SK-N-SH (cell line): Measurements from ENCODE around the gene GPR27. TPM values are rescaled to one million over a fixed set of nuclear protein-coding genes. Genes with fewer than 3 reads are reported as not detected.

ENCODE experiments used
- CTCF ChIA-PET: fragments of 300-600, 350-600 bp; formaldehyde crosslinking; extraction: SDS; loops from one replicate; lab custom pipeline; 2021; lab: Yijun Ruan, JAX
- POLR2A ChIA-PET: fragments of 350-600 bp; sonication (Branson Sonifier 250); formaldehyde crosslinking; extraction: SDS; loops from one replicate; lab custom pipeline; 2020; ENCODE audit warnings: antibody characterized with exemption, inconsistent platforms; lab: Yijun Ruan, JAX
- DNase-seq: peaks from one replicate; pipeline ENCODE4 v3.0.0; 2012
- H2AFZ ChIP-seq: fragments of 200-600 bp; sonication (generic); 2 replicates; pipeline ENCODE4 v1.8.1; 2016; ENCODE audit warnings: antibody characterized with exemption, mild to moderate bottlenecking, low read depth
- H3F3A ChIP-seq: fragments of 200-600 bp; sonication (generic); replicated peaks from 2 replicates; pipeline ENCODE3; 2016; ENCODE audit warnings: antibody characterized with exemption, mild to moderate bottlenecking; ENCODE audit not compliant: insufficient read depth
- H3K27ac ChIP-seq, 2 experiments: fragments of 200-500 bp in 1 of 2; fragments of 200-600 bp in 1 of 2; sonication (Bioruptor generic) in 1 of 2; sonication (generic), shearing (Covaris generic) in 1 of 2; 2 replicates each; pipeline versions ENCODE4 v1.5.1 to v1.6.1; 2014 to 2016; ENCODE audit warnings: low read depth in 2 of 2, inconsistent platforms in 1 of 2, low read length in 1 of 2, mild to moderate bottlenecking in 1 of 2, mixed read lengths in 1 of 2
- H3K27me3 ChIP-seq: fragments of 200-600 bp; sonication (generic), shearing (Covaris generic); 2 replicates; pipeline ENCODE4 v1.6.1; 2016; ENCODE audit warnings: mixed run types; ENCODE audit not compliant: insufficient read depth
- H3K36me3 ChIP-seq, 2 experiments: fragments of 200-500 bp in 1 of 2; fragments of 200-600 bp in 1 of 2; sonication (Bioruptor generic) in 1 of 2; sonication (generic) in 1 of 2; replicated peaks in 1 of 2; 2 replicates each; pipeline versions ENCODE3 to v1.5.1; 2014 to 2016; ENCODE audit warnings: low read length in 1 of 2, mild to moderate bottlenecking in 1 of 2; ENCODE audit not compliant: insufficient read depth in 2 of 2, control insufficient read depth in 1 of 2
- H3K4me1 ChIP-seq, 2 experiments: fragments of 200-500 bp in 1 of 2; fragments of 200-600 bp in 1 of 2; sonication (Bioruptor generic) in 1 of 2; sonication (generic), shearing (Covaris generic) in 1 of 2; 2 replicates each; pipeline versions ENCODE4 v1.5.1 to v1.6.1; 2014 to 2016; ENCODE audit warnings: low read depth in 1 of 2, low read length in 1 of 2, mixed run types in 1 of 2; ENCODE audit not compliant: insufficient read depth in 2 of 2, control insufficient read depth in 1 of 2
- H3K4me2 ChIP-seq: fragments of 200-600 bp; sonication (generic), shearing (Covaris generic); 2 replicates; pipeline ENCODE4 v1.6.1; 2017; ENCODE audit warnings: mixed run types
- H3K4me3 ChIP-seq, 2 experiments: fragments of 200-500 bp in 1 of 2; fragments of 200-600 bp in 1 of 2; sonication (Bioruptor generic) in 1 of 2; sonication (generic), shearing (Covaris generic) in 1 of 2; 2 replicates each; pipeline versions ENCODE4 v1.5.1 to v1.8.1; 2014 to 2016; ENCODE audit warnings: low read depth in 2 of 2, inconsistent platforms in 1 of 2, low read length in 1 of 2, mild to moderate bottlenecking in 1 of 2, mixed read lengths in 1 of 2, moderate library complexity in 1 of 2
- H3K79me2 ChIP-seq: fragments of 200-600 bp; sonication (generic); 2 replicates; pipeline ENCODE4 v1.8.1; 2017; ENCODE audit warnings: mild to moderate bottlenecking; ENCODE audit not compliant: insufficient read depth
- H3K9ac ChIP-seq: fragments of 200-600 bp; sonication (generic); 2 replicates; pipeline ENCODE4 v1.6.1; 2017; ENCODE audit warnings: mixed run types
- H3K9me2 ChIP-seq: fragments of 200-600 bp; sonication (generic); 2 replicates; pipeline ENCODE4 v1.6.1; 2017; ENCODE audit warnings: mixed run types
- H3K9me3 ChIP-seq: fragments of 200-600 bp; sonication (generic); 2 replicates; pipeline ENCODE4 v1.6.1; 2017; ENCODE audit warnings: mixed run types, mild to moderate bottlenecking, moderate library complexity
- H4K20me1 ChIP-seq: fragments of 200-600 bp; sonication (generic); 2 replicates; pipeline ENCODE4 v1.6.1; 2017; ENCODE audit warnings: mild to moderate bottlenecking, mixed run types; ENCODE audit not compliant: insufficient read depth
- CHD2 ChIP-seq: fragments of 150-350 bp; IDR thresholded peaks from 2 replicates; pipeline ENCODE4 v1.6.1; 2018; ENCODE audit warnings: low read length; ENCODE audit not compliant: partially characterized antibody
- EZH2phosphoT487 ChIP-seq: fragments of 200-600 bp; sonication (generic); IDR thresholded peaks from 2 replicates; pipeline ENCODE4 v1.6.1; 2017; ENCODE audit warnings: low read depth, mixed run types, mild to moderate bottlenecking, antibody characterized with exemption, moderate library complexity, borderline replicate concordance
- FOXJ3 ChIP-seq: sonication (generic); formaldehyde crosslinking; IDR thresholded peaks from 2 replicates; pipeline ENCODE4 v1.5.1; 2020; ENCODE audit warnings: mild to moderate bottlenecking, missing genetic modification reagents
- MEF2A ChIP-seq: IDR thresholded peaks from 2 replicates; pipeline ENCODE4 v1.4.0; 2012; ENCODE audit warnings: low read depth, borderline replicate concordance
- NFIC ChIP-seq: IDR thresholded peaks from 2 replicates; pipeline ENCODE4 v1.4.0; 2012; ENCODE audit warnings: borderline replicate concordance
- NRF1 ChIP-seq: IDR thresholded peaks from 2 replicates; pipeline ENCODE4 v1.6.1; 2012; ENCODE audit warnings: low read depth, mild to moderate bottlenecking, low read length
- POLR2AphosphoS5 ChIP-seq: IDR thresholded peaks from 2 replicates; pipeline ENCODE4 v1.6.1; 2012; ENCODE audit warnings: low read depth, low read length
- SMC3 ChIP-seq: IDR thresholded peaks from 2 replicates; pipeline ENCODE4 v1.6.1; 2012; ENCODE audit warnings: low read depth, low read length, improper control_type of control experiment
- TAF1 ChIP-seq: IDR thresholded peaks from 2 replicates; pipeline ENCODE4 v1.6.1; 2012; ENCODE audit warnings: low read depth, mild to moderate bottlenecking, low read length, moderate library complexity, borderline replicate concordance
- TEAD4 ChIP-seq: IDR thresholded peaks from 2 replicates; pipeline ENCODE4 v1.4.0; 2012; ENCODE audit warnings: mild to moderate bottlenecking, borderline replicate concordance; ENCODE audit not compliant: insufficient read depth
- YY1 ChIP-seq: IDR thresholded peaks from 2 replicates; pipeline ENCODE4 v1.4.0; 2012; ENCODE audit warnings: low read depth, mild to moderate bottlenecking
- WGBS: methylation state at CpG from one replicate; pipeline ENCODE4 v1.1.6; 2017; ENCODE audit warnings: low lambda C conversion rate; 5-methylcytosine and 5-hydroxymethylcytosine counted together
- polyA plus RNA-seq, 3 experiments: library from polyadenylated mRNA; depleted of rRNA; stranded (reverse); fragments of >200 nt; gene quantifications; 2 replicates each; pipeline ENCODE4 v1.2.3, GENCODE V29; 2012
- TF ChIP-seq, protein P1 (sequence below): IDR thresholded peaks from 2 replicates; pipeline ENCODE4 v1.4.0; 2012; ENCODE audit warnings: low read depth, borderline replicate concordance
- TF ChIP-seq, protein P2 (sequence below): IDR thresholded peaks from 2 replicates; pipeline ENCODE4 v1.4.0; 2012; ENCODE audit warnings: low read depth, borderline replicate concordance
- TF ChIP-seq, protein P3 (sequence below): IDR thresholded peaks from 2 replicates; pipeline ENCODE4; 2012
- TF ChIP-seq, protein P4 (sequence below): fragments of 200-600 bp; sonication (generic); IDR thresholded peaks from 2 replicates; pipeline ENCODE4 v1.6.1; 2017; ENCODE audit warnings: antibody characterized with exemption, mild to moderate bottlenecking, moderate library complexity

GPR27 gene
- polyA plus RNA-seq, 1 of the 3 experiments (the other 2 are of a cell fraction): 0.05 TPM

DNA sequence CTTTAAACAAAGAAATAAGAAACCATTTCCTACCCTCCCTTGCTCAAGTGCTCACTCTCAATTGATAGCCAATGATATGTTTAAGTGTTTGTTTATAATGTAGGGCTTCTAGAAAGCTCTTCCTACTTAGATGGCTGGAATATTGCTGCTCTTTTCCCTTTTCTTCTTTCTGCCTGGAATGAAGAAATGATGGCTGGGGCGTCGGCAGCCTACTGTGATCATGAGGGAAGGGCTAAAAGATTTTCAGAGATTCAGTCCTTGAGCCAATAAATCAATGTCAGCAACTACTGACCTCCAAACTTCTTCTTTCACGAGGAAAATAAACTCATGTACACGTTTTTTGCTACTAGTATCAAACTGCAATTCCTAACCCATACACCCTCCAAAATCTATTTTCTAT, 2.1 kb upstream of the GPR27 start:
- ChIA-PET CTCF (interaction anchor here (1.5 to 3.4 kb wide), 3 partner anchors 10 to 1100 kb away, joined by 4 to 13 read pairs (median 9); no protein-coding TSS in a partner anchor), POLR2A (no interaction called here)
- Histone ChIP-seq H3K79me2 (no peaks in the 10 kb centered on the region), H3K9me2 (no peaks in the 10 kb centered on the region), H3K36me3 (no peaks in the 10 kb centered on the region), H3F3A (no peaks in the 10 kb centered on the region), H4K20me1 (no peaks in the 10 kb centered on the region), H3K9me3 (no peaks in the 10 kb centered on the region), H2AFZ (no peak overlapping the region), H3K4me2 (no peak overlapping the region), H3K9ac (no peak overlapping the region), H3K4me1 (peaks cover 0 to 15% of the 10 kb centered on the region in 2 experiments; a peak in 1 of 4 replicates), H3K27ac (no peak overlapping the region), H3K27me3 (peaks cover 17% of the 10 kb centered on the region), H3K4me3 (no peak overlapping the region)
- TF ChIP-seq YY1 (no peak), NRF1 (no peak), FOXJ3 (CRISPR knock-in tag) (no peak), TAF1 (no peak), MEF2A (no peak), SMC3 (no peak), CHD2 (no peak), TEAD4 (no peak), NFIC (no peak), POLR2AphosphoS5 (no peak), EZH2phosphoT487 (no peak)
- TF ChIP-seq, protein P1, sequence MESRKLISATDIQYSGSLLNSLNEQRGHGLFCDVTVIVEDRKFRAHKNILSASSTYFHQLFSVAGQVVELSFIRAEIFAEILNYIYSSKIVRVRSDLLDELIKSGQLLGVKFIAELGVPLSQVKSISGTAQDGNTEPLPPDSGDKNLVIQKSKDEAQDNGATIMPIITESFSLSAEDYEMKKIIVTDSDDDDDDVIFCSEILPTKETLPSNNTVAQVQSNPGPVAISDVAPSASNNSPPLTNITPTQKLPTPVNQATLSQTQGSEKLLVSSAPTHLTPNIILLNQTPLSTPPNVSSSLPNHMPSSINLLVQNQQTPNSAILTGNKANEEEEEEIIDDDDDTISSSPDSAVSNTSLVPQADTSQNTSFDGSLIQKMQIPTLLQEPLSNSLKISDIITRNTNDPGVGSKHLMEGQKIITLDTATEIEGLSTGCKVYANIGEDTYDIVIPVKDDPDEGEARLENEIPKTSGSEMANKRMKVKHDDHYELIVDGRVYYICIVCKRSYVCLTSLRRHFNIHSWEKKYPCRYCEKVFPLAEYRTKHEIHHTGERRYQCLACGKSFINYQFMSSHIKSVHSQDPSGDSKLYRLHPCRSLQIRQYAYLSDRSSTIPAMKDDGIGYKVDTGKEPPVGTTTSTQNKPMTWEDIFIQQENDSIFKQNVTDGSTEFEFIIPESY: no peak
- TF ChIP-seq, protein P2, sequence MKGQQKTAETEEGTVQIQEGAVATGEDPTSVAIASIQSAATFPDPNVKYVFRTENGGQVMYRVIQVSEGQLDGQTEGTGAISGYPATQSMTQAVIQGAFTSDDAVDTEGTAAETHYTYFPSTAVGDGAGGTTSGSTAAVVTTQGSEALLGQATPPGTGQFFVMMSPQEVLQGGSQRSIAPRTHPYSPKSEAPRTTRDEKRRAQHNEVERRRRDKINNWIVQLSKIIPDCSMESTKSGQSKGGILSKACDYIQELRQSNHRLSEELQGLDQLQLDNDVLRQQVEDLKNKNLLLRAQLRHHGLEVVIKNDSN: no peak
- TF ChIP-seq, protein P3, sequence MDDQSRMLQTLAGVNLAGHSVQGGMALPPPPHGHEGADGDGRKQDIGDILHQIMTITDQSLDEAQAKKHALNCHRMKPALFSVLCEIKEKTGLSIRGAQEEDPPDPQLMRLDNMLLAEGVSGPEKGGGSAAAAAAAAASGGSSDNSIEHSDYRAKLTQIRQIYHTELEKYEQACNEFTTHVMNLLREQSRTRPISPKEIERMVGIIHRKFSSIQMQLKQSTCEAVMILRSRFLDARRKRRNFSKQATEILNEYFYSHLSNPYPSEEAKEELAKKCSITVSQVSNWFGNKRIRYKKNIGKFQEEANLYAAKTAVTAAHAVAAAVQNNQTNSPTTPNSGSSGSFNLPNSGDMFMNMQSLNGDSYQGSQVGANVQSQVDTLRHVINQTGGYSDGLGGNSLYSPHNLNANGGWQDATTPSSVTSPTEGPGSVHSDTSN: no peak
- TF ChIP-seq, protein P4, sequence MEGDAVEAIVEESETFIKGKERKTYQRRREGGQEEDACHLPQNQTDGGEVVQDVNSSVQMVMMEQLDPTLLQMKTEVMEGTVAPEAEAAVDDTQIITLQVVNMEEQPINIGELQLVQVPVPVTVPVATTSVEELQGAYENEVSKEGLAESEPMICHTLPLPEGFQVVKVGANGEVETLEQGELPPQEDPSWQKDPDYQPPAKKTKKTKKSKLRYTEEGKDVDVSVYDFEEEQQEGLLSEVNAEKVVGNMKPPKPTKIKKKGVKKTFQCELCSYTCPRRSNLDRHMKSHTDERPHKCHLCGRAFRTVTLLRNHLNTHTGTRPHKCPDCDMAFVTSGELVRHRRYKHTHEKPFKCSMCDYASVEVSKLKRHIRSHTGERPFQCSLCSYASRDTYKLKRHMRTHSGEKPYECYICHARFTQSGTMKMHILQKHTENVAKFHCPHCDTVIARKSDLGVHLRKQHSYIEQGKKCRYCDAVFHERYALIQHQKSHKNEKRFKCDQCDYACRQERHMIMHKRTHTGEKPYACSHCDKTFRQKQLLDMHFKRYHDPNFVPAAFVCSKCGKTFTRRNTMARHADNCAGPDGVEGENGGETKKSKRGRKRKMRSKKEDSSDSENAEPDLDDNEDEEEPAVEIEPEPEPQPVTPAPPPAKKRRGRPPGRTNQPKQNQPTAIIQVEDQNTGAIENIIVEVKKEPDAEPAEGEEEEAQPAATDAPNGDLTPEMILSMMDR: no peak
- WGBS: 49% methylated on average over 4 of the region's 4 CpGs
- DNase-seq: no peak
